Measurements from ENCODE around the gene ANAPC15. TPM values are rescaled to one million over a fixed set of nuclear protein-coding genes. Genes with fewer than 3 reads are reported as not detected.

Gene ANAPC15
- total and polyA plus RNA-seq, 9 of the 15 experiments (the other 6 are each of a cell fraction or from before 2014, with no cell fraction given), result 53.0 to 254 (median 75.7) TPM

- TF ChIP-seq ZNF407 (IDR thresholded peaks at IDR 0.05; ENCODE audit: low read depth), result no peak
- no peak for TF ChIP-seq PHB (CRISPR knock-in tag; IDR thresholded peaks at IDR 0.05)
- TF ChIP-seq HMGN3 (IDR thresholded peaks at IDR 0.05; ENCODE audit: borderline replicate concordance, extremely low read depth, insufficient read length, low read depth, low read length), result no peak
- TF ChIP-seq HMBOX1 (IDR thresholded peaks at IDR 0.05), result no peak
- TF ChIP-seq JUND (IDR thresholded peaks at IDR 0.05; ENCODE audit: borderline replicate concordance, low read depth, low read length), result 0 out of 2 replicates have a peak, but pooled peaks have one; percentile 12
- no peak; the same call in 2 of the 3 replicates for TF ChIP-seq JUND (tag; IDR thresholded peaks at IDR 0.05; ENCODE audit: borderline replicate concordance, low read depth, low read length)
- TF ChIP-seq HDAC2 (IDR thresholded peaks at IDR 0.05), result no peak
- no peak for TF ChIP-seq ESRRB (CRISPR knock-in tag; IDR thresholded peaks at IDR 0.05; ENCODE audit: borderline replicate concordance)
- 0 out of 2 replicates have a peak, but pooled peaks have one; percentile 33 for TF ChIP-seq ZNF175 (CRISPR knock-in tag; IDR thresholded peaks at IDR 0.05; ENCODE audit: low read depth)
- TF ChIP-seq SLC30A9 (CRISPR knock-in tag; IDR thresholded peaks at IDR 0.05), result no peak
- TF ChIP-seq E2F6 (IDR thresholded peaks at IDR 0.05; ENCODE audit: borderline replicate concordance in 1 of 2, extremely low read depth in 1 of 2, insufficient read depth in 1 of 2, insufficient read length in 1 of 2, low read depth in 1 of 2, low read length in 1 of 2, poor library complexity in 1 of 2, severe bottlenecking in 1 of 2), result no peak
- TF ChIP-seq ATF3 (IDR thresholded peaks at IDR 0.05), result peak; percentile 83
- no peak for TF ChIP-seq ATF3 (CRISPR knock-in tag; conservative IDR thresholded peaks at IDR 0.05)
- no peak for TF ChIP-seq ZBED1 (IDR thresholded peaks at IDR 0.05)
- 0 out of 2 replicates have a peak, but pooled peaks have one; percentile 8 for TF ChIP-seq ZNF76 (CRISPR knock-in tag; IDR thresholded peaks at IDR 0.05; ENCODE audit: borderline replicate concordance)
- TF ChIP-seq MAFG (tag; conservative IDR thresholded peaks at IDR 0.05), result no peak
- TF ChIP-seq DPF2 (IDR thresholded peaks at IDR 0.05), result no peak
- TF ChIP-seq EGR1 (conservative IDR thresholded peaks at IDR 0.05), result no peak
Measured at GRCh38 chr11:72154816-72155215, 42.3 kb upstream of the ANAPC15 start (continued).
